WERI-Rb-1 (cell line): ENCODE data around the gene ARL6.

Experiments
- DNase-seq: peaks from one replicate; pipeline ENCODE4 v3.0.0-alpha.2; 2020
- H3K27ac ChIP-seq: fragments of 250-450 bp; sonication (Bioruptor Pico); 2 replicates; pipeline ENCODE4 v1.5.1; 2020; ENCODE audit warnings: mild to moderate bottlenecking, moderate library complexity
- H3K27me3 ChIP-seq: fragments of 250-450 bp; sonication (Bioruptor Pico); 2 replicates; pipeline ENCODE4 v1.5.1; 2021; ENCODE audit warnings: mild to moderate bottlenecking, low read depth, moderate library complexity; ENCODE audit not compliant: insufficient read depth, severe bottlenecking
- H3K36me3 ChIP-seq: fragments of 250-450 bp; sonication (Bioruptor Pico); 2 replicates; pipeline ENCODE4 v1.5.1; 2020; ENCODE audit warnings: mild to moderate bottlenecking, moderate library complexity
- H3K4me3 ChIP-seq: 2 replicates; pipeline ENCODE4 v1.5.1; 2011; ENCODE audit warnings: low read depth, mild to moderate bottlenecking, control low read depth, low read length
- H3K9me3 ChIP-seq: fragments of 250-450 bp; sonication (Bioruptor Pico); 2 replicates; pipeline ENCODE4 v1.5.1; 2021; ENCODE audit warnings: mild to moderate bottlenecking, moderate library complexity; ENCODE audit not compliant: severe bottlenecking
- TF ChIP-seq, protein P1 (sequence below): IDR thresholded peaks from 2 replicates; pipeline ENCODE4 v1.5.1; 2011; ENCODE audit warnings: low read depth, mild to moderate bottlenecking, control low read depth, inconsistent platforms, low read length

ARL6 gene

GRCh38 chr3:97839944-97840343 lies 75.4 kb downstream of the ARL6 start:
- DNase-seq = no peak
- Histone ChIP-seq H3K9me3 (no peaks in the 10 kb centered on the region), H3K4me3 (no peak overlapping the region), H3K36me3 (no peaks in the 10 kb centered on the region), H3K27ac (no peak overlapping the region), H3K27me3 (no peaks in the 10 kb centered on the region)
- TF ChIP-seq, protein P1, sequence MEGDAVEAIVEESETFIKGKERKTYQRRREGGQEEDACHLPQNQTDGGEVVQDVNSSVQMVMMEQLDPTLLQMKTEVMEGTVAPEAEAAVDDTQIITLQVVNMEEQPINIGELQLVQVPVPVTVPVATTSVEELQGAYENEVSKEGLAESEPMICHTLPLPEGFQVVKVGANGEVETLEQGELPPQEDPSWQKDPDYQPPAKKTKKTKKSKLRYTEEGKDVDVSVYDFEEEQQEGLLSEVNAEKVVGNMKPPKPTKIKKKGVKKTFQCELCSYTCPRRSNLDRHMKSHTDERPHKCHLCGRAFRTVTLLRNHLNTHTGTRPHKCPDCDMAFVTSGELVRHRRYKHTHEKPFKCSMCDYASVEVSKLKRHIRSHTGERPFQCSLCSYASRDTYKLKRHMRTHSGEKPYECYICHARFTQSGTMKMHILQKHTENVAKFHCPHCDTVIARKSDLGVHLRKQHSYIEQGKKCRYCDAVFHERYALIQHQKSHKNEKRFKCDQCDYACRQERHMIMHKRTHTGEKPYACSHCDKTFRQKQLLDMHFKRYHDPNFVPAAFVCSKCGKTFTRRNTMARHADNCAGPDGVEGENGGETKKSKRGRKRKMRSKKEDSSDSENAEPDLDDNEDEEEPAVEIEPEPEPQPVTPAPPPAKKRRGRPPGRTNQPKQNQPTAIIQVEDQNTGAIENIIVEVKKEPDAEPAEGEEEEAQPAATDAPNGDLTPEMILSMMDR = no peak

DNA sequence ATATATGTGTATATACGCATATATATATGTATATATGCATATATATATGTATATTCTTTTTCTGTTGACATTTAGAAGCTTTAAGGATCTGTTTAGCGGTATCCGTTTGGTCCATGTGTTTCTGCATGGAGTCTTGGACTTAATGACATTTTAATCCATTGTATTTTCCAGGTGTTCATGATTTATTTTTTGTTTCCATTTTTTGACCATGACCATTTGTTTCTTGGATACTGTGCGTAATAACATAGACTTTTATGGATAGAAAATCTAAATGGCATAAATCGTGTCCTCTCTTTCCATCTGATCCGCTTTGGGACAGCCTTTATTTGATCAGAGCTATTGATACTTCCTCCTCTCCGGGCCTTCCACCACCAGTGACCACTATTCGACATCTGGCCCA lies 76.7 kb downstream of the ARL6 start:
- TF ChIP-seq, protein P1 = no peak
- no peak for DNase-seq
- Histone ChIP-seq H3K36me3 (peaks cover 4% of the 10 kb centered on the region; the same call in 1 of the 2 replicates), H3K27ac (no peak overlapping the region), H3K9me3 (no peaks in the 10 kb centered on the region), H3K4me3 (no peak overlapping the region), H3K27me3 (no peaks in the 10 kb centered on the region)

- DNase-seq = no peak
- Histone ChIP-seq H3K36me3 (peaks cover 9% of the 10 kb centered on the region), H3K9me3 (no peaks in the 10 kb centered on the region), H3K4me3 (no peak overlapping the region), H3K27ac (no peak overlapping the region), H3K27me3 (no peaks in the 10 kb centered on the region)
- TF ChIP-seq, protein P1 = no peak
Observed at GRCh38 chr3:97841956-97842355, 77.4 kb downstream of the ARL6 start.

- no peaks in the 10 kb centered on the region for H3K9me3 ChIP-seq
- DNase-seq = no peak
- H3K27me3 ChIP-seq = no peaks in the 10 kb centered on the region
- H3K36me3 ChIP-seq = peaks cover 13% of the 10 kb centered on the region
- H3K27ac ChIP-seq = no peak overlapping the region
- TF ChIP-seq, protein P1 = no peak
- no peak overlapping the region for H3K4me3 ChIP-seq
Observed at GRCh38 chr3:97848779-97849178, 84.2 kb downstream of the ARL6 start.
